OCI-LY3 (cell line): ENCODE data around the gene ANXA11.
"Not testable (repeated sequence)": the region's sequence is repeated elsewhere in the genome, so short reads cannot be mapped to it uniquely, and the experiment has no call there.

Source experiments
- EZH2phosphoT487 ChIP-seq: fragments of 200-600 bp; shearing (Covaris generic); IDR thresholded peaks from 2 replicates; pipeline ENCODE4 v1.6.1; 2018; ENCODE audit warnings: antibody characterized with exemption, mixed run types, low read depth
- TF ChIP-seq, protein P1 (sequence below): fragments of 200-600, 300-600 bp; sonication (generic); IDR thresholded peaks from 2 replicates; pipeline ENCODE4 v1.5.1; 2014; ENCODE audit warnings: antibody characterized with exemption, low read length, low read depth

DNA sequence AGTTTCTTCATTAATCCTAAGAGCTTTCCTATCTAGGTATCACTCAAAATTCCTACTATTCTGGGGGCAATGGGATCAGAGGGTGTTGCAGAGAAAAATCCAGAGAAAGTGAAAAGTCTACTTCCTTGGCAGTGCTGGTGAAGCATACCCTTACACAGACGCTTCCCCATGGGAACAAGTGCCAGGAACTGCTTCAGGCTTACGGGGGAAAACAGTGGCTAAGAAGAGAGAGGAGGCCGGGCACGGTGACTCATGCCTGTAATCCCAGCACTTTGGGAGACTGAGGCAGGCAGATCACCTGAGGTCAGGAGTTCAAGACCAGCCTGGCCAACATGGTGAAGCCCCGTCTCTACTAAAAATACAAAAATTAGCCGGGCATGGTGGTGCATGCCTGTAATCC is 2.8 kb downstream of the ANXA11 start:
- TF ChIP-seq, protein P1, sequence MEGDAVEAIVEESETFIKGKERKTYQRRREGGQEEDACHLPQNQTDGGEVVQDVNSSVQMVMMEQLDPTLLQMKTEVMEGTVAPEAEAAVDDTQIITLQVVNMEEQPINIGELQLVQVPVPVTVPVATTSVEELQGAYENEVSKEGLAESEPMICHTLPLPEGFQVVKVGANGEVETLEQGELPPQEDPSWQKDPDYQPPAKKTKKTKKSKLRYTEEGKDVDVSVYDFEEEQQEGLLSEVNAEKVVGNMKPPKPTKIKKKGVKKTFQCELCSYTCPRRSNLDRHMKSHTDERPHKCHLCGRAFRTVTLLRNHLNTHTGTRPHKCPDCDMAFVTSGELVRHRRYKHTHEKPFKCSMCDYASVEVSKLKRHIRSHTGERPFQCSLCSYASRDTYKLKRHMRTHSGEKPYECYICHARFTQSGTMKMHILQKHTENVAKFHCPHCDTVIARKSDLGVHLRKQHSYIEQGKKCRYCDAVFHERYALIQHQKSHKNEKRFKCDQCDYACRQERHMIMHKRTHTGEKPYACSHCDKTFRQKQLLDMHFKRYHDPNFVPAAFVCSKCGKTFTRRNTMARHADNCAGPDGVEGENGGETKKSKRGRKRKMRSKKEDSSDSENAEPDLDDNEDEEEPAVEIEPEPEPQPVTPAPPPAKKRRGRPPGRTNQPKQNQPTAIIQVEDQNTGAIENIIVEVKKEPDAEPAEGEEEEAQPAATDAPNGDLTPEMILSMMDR = not testable (repeated sequence)
- not testable (repeated sequence) for TF ChIP-seq EZH2phosphoT487
